Activated naive CD8-positive, alpha-beta T cell treated with anti-CD3 and anti-CD28 coated beads, Interleukin-2, amount 50 U/mL, for 24 hours (primary cell): ENCODE measurements around the gene REELD1.

Experiments
- ATAC-seq: fragments of 150-1000 bp; cut with Tn5 transposase; one replicate; pipeline ENCODE4 v1.10.0; 2021
- DNase-seq: peaks from one replicate; pipeline ENCODE4 v3.0.0; 2021
- H3K27ac Mint-ChIP-seq: one replicate; pipeline ENCODE4 v1.8.0; 2021; ENCODE audit warnings: mild to moderate bottlenecking, mixed read lengths
- H3K27me3 Mint-ChIP-seq: one replicate; pipeline ENCODE4 v1.8.0; 2021; ENCODE audit warnings: mixed read lengths
- H3K36me3 Mint-ChIP-seq: one replicate; pipeline ENCODE4 v1.8.0; 2021; ENCODE audit warnings: low read depth, mixed read lengths
- H3K4me1 Mint-ChIP-seq: one replicate; pipeline ENCODE4 v1.8.0; 2021; ENCODE audit warnings: mixed read lengths
- H3K4me3 Mint-ChIP-seq: one replicate; pipeline ENCODE4 v1.8.0; 2021; ENCODE audit warnings: mild to moderate bottlenecking, moderate library complexity, mixed read lengths
- H3K9me3 Mint-ChIP-seq: one replicate; pipeline ENCODE4 v1.8.0; 2021; ENCODE audit warnings: mixed read lengths

REELD1 gene

DNA sequence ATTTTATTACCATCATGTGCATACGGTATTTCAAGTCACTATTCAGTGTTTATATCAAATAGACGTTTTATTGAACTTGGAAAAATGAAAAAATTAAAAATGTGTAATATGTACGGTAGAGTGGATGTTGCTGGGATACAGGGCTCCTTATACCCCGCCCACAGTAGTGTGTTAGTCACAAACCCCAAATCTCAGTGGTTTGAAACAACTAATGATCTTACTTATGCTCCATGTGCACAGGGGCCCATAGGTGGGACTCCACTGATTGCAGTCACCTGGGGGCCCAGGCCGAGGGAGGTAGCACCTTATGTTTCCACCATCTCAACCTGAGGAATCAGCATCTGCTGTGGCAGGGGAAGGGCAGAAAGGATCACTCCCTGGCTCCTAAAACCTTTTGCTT is 20.7 kb upstream of the REELD1 start:
- H3K4me3 Mint-ChIP-seq: no peak overlapping the region
- H3K9me3 Mint-ChIP-seq: no peaks in the 10 kb centered on the region
- H3K27ac Mint-ChIP-seq: no peak overlapping the region
- DNase-seq (no peak), ATAC-seq (peak; percentile 59)
- H3K4me1 Mint-ChIP-seq: peaks cover 6% of the 10 kb centered on the region
- no peaks in the 10 kb centered on the region for H3K27me3 Mint-ChIP-seq
- H3K36me3 Mint-ChIP-seq: peaks cover 29% of the 10 kb centered on the region

DNA sequence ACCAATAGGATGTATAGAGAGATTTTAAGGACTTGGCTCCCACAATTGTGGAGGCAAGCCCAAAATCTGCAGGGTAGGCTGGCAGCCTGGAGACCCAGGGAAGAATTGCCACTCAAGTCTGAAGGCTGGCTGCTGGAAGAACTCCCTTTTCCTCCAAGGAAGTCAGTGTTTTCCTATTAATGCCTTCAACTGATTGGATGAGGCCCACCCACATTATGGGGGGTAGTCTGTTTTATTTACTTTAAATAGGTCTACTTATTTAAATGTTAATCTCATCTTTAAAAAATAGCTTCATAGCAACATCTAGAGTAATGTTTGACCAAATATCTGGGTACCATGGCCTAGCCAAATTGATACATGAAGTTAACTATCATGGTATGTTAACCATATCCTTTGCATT is 20.1 kb upstream of the REELD1 start:
- H3K36me3 Mint-ChIP-seq: peaks cover 29% of the 10 kb centered on the region
- ATAC-seq (no peak), DNase-seq (no peak)
- no peaks in the 10 kb centered on the region for H3K27me3 Mint-ChIP-seq
- no peak overlapping the region for H3K4me3 Mint-ChIP-seq
- no peaks in the 10 kb centered on the region for H3K9me3 Mint-ChIP-seq
- peaks cover 6% of the 10 kb centered on the region for H3K4me1 Mint-ChIP-seq
- no peak overlapping the region for H3K27ac Mint-ChIP-seq

DNA sequence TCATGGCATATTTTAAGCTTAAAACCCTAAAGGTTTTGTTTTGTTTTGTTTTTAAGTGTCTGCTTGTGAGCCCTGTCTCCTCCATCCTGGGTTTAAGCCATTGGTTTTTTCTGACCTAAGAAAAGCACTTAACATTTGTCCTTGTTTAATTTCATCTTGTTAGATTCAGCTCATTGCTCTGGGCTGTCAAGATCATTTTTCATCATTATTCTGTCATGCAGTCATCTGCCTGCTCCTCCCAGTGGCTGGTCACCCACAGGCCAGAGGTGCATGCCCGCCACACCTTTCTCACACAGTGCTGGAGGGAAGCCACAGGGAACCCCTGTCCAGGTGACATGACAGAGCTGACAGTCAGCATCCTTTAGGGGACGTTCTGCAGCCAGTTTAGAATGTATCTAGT is 11.7 kb upstream of the REELD1 start:
- Mint-ChIP-seq H3K36me3 (peaks cover 12% of the 10 kb centered on the region), H3K9me3 (no peaks in the 10 kb centered on the region), H3K27me3 (peaks cover 2% of the 10 kb centered on the region), H3K4me1 (no peaks in the 10 kb centered on the region), H3K27ac (no peak overlapping the region), H3K4me3 (no peak overlapping the region)
- ATAC-seq: no peak
- no peak for DNase-seq

DNA sequence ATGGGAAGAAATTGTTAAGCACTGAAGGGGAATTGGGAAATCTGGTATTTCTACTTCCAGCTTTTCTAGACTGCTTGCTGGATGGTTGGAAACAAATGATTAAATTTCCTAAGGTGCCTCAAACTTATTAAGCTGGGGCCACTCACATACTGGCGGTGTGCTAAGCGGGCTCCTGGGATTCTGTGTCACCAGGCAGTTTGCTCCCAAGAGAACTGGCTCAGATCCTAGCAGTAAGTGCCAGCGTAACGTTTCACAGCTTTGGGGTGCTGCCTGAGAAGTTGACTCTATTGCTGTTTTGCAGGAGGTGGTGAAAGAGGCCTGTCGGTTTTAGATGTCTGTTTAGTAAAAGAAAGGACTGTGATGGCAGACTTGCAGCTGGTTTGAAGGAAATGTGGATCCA is 6.9 kb upstream of the REELD1 start:
- peaks cover 2% of the 10 kb centered on the region for H3K27me3 Mint-ChIP-seq
- no peak overlapping the region for H3K4me3 Mint-ChIP-seq
- peaks cover 8% of the 10 kb centered on the region for H3K36me3 Mint-ChIP-seq
- H3K27ac Mint-ChIP-seq: no peak overlapping the region
- DNase-seq: no peak
- no peaks in the 10 kb centered on the region for H3K4me1 Mint-ChIP-seq
- no peak for ATAC-seq
- no peaks in the 10 kb centered on the region for H3K9me3 Mint-ChIP-seq

DNA sequence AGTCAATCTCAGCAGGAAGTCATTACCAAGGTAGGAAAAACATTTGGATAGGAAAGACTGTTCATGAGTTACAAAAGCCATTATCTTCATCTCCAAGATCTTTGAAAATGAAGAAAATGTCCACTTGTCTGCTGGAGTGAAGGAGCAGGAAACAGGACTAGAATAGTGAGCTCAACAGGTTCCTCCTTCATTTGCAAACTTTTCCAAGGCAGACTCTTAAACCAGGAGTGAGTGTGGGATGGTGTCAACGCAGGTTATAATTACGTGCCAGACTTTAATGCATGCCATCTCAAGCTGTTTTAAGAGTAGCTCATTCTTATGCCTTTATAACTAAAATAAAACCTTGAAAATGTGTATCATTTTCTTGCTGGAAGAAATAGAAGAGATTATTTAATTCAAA is 3.4 kb upstream of the REELD1 start:
- Mint-ChIP-seq H3K27me3 (peaks cover 2% of the 10 kb centered on the region), H3K9me3 (no peaks in the 10 kb centered on the region), H3K27ac (no peak overlapping the region), H3K36me3 (no peaks in the 10 kb centered on the region), H3K4me1 (no peaks in the 10 kb centered on the region), H3K4me3 (no peak overlapping the region)
- no peak for DNase-seq
- no peak for ATAC-seq

DNA sequence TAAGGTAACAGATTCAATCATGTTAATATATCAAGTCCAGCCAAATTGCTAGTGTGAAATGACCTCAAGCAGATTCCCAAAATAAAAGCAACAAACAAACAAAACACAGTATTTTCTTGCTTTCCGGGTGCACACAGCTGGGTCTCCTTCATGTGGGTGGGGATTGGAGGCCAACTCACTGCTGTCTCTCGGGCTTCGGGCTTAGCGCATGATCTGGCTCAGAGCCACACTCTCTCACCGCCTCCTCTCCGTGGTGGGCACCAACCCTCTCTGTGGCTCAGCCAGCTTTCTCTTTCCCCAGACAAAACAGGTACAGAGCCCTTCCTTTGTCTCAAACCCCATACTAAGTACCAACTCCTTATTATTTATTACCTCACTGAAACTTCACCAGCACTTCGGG is 2.9 kb upstream of the REELD1 start:
- DNase-seq (no peak), ATAC-seq (no peak)
- Mint-ChIP-seq H3K27ac (no peak overlapping the region), H3K4me1 (no peaks in the 10 kb centered on the region), H3K36me3 (no peaks in the 10 kb centered on the region), H3K9me3 (no peaks in the 10 kb centered on the region), H3K4me3 (no peak overlapping the region), H3K27me3 (peaks cover 2% of the 10 kb centered on the region)

DNA sequence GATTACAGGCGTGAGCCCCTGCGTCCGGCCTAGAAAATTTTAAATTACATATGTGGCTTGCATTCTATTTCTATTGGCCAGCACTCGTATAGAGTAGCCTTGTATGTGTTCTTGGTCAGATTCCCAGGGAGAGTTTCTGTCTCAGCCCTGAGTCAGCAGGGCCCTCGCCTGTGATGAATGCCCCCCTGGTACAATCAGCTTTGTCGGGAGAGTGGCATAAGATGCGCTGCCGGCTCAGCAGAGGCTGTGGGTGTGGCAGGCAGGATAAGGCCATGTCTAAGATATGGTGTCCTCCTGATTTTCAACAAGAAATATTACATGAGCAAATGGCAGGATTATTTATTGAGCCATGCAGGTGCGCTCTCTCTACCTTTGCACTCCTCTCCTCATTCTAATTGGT is 1.6 kb upstream of the REELD1 start:
- Mint-ChIP-seq H3K27me3 (no peaks in the 10 kb centered on the region), H3K27ac (no peak overlapping the region), H3K9me3 (no peaks in the 10 kb centered on the region), H3K4me3 (no peak overlapping the region), H3K4me1 (no peaks in the 10 kb centered on the region), H3K36me3 (no peaks in the 10 kb centered on the region)
- no peak for DNase-seq
- no peak for ATAC-seq

DNA sequence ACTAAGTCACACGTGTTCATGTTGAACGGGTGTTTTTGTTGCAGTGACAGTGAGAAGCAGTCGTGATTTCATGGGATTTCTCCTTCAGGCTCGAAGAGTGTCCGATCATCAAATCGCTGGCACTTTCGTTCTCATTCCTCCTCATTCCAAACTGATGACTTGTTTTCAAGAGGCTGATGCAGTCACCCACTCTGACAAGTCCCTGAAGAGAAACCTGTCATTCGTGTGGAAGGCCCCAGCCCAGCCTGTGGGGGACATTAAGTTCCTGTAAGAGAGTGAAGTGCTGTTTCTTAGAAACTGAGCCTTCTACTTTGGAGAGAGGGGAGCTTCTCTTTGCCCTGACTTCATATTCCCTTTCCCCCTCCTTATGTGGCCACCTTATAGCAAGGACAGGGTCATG is 8.0 kb downstream of the REELD1 start:
- ATAC-seq: no peak
- no peak for DNase-seq
- Mint-ChIP-seq H3K27ac (no peak overlapping the region), H3K9me3 (no peaks in the 10 kb centered on the region), H3K27me3 (no peaks in the 10 kb centered on the region), H3K4me1 (no peaks in the 10 kb centered on the region), H3K36me3 (no peaks in the 10 kb centered on the region), H3K4me3 (no peak overlapping the region)

DNA sequence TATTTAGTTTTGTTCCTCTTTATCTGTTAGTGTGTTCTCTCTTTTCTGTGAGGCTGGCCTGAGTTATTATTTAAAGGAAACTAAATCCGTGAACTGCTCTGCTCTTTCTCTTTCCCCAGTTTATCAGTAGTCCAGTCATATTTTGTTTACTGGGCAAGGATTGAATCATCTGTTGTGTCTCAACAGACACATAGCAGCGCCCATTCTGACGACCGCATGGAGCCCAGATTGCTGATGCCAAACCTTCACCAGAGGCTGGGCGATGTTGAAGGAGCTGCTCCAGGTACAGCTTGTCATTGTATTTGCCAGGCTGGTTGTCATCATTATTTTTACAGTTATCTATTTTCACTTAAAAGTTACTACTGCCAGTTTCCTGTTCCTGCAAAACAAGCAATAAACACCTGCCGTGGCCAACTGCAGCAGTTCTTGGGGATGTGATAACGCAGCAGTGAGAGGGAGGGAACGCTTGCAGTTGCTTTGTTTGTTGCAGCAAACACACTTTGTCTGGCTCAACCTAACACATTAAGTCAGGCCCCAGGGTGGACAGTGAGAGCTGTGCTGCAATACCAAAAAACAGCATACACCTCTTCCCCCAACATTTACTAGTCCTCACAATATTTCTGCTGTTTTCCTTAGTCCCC is 10.1 kb downstream of the REELD1 start:
- ATAC-seq (no peak), DNase-seq (no peak)
- no peak overlapping the region for H3K27ac Mint-ChIP-seq
- no peaks in the 10 kb centered on the region for H3K27me3 Mint-ChIP-seq
- no peaks in the 10 kb centered on the region for H3K9me3 Mint-ChIP-seq
- H3K4me3 Mint-ChIP-seq: no peak overlapping the region
- no peaks in the 10 kb centered on the region for H3K4me1 Mint-ChIP-seq
- H3K36me3 Mint-ChIP-seq: no peaks in the 10 kb centered on the region

DNA sequence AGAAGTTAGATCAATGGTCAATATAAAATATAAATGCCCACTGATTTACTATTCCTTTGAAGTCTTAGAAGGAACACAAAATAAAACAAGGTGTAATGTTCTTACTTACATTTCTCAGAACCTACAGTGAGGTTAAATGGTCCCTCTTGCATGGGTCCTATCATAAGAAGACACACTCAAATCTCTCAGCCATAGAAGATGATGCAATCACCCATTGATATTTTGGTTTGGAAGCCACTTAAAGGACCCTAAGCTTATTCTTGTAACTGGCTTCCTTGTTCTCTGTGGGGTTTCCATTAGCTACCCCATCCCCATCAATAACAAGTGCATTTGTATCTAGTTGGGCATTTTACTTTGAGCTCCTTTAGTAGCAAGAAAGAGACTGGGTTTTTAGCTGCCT is 15.1 kb downstream of the REELD1 start:
- no peak for DNase-seq
- ATAC-seq: no peak
- Mint-ChIP-seq H3K27ac (no peak overlapping the region), H3K36me3 (no peaks in the 10 kb centered on the region), H3K4me3 (no peak overlapping the region), H3K27me3 (no peaks in the 10 kb centered on the region), H3K9me3 (peaks cover 5% of the 10 kb centered on the region), H3K4me1 (no peaks in the 10 kb centered on the region)

DNA sequence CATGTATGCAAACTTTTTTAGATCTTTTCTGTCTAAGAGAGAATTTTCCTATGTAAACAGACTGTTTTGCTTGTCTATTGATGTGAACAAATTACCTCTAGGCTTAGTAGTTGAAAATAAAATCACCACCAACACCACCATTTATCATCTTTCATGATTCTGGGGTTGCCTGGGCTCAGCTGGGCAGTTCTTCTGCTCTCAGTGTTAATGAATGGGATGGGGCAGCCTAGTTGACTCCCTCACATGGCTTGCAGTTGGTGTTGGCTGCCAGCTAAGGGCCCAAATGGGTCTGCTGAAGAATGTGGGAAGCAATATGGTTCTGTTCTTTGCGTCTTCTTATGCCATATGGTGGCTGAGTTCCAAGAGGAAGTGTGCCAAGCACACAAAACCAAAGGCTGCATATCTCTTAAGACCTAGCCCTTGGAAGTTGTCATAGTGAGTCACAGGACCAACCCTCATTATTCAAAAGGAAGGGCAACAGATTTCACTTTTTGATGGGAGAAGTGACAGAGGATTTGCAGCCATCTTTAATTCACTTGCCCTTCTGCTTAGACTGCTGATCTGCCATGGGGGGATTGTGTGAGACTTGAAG is 17.9 kb downstream of the REELD1 start:
- no peak overlapping the region for H3K27ac Mint-ChIP-seq
- no peak for ATAC-seq
- H3K4me1 Mint-ChIP-seq: no peaks in the 10 kb centered on the region
- no peaks in the 10 kb centered on the region for H3K36me3 Mint-ChIP-seq
- H3K27me3 Mint-ChIP-seq: peaks cover 2% of the 10 kb centered on the region
- peaks cover 5% of the 10 kb centered on the region for H3K9me3 Mint-ChIP-seq
- DNase-seq: no peak
- H3K4me3 Mint-ChIP-seq: no peak overlapping the region

DNA sequence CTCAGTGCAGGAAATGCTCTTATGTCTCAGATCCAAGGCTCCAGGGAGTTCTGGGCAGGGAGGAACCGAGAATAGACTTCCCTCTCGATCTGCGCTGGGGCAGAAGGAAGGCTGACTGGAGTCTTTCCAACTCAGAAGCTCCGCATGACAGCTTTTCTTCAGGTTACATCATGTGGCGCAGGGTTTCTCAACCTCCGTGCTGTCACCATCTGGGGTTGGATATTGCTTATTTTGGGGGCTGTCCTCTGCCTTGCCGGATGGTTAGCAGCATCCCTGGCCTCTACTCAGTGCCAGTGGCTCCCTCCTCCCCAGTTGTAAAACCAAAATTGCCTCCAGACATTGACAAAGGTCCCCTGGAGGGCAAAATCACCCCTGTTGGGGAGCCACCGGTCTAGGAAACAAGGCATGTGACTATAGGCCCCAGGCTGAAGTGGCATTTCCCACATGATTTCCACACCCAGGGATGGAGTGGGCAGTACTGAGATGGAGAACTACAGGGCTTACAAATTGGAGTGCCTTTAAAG is 21.4 kb downstream of the REELD1 start:
- no peaks in the 10 kb centered on the region for H3K36me3 Mint-ChIP-seq
- peaks cover 5% of the 10 kb centered on the region for H3K27me3 Mint-ChIP-seq
- H3K4me3 Mint-ChIP-seq: no peak overlapping the region
- H3K27ac Mint-ChIP-seq: no peak overlapping the region
- ATAC-seq (no peak), DNase-seq (no peak)
- peaks cover under 1% of the 10 kb centered on the region for H3K4me1 Mint-ChIP-seq
- peaks cover 5% of the 10 kb centered on the region for H3K9me3 Mint-ChIP-seq

DNA sequence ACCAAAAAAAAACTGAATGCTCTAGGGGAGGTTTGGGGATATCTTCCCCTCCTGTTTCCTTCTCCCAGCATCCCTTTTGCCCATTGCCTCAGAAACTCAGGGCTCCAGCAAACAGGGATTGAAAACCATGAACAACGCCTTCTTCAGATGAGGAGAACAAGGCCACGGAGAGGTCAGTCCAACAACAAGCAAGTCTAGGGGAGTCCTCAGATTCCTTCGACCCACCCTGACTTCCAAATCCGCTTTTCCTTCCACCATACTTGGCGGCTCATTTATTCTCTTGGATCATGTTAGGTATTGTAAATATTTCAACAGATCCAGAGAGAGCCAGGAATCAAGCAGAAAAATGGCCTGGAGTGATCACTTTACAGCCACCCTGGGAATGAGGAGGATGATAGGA is 21.9 kb downstream of the REELD1 start:
- Mint-ChIP-seq H3K9me3 (peaks cover 5% of the 10 kb centered on the region), H3K36me3 (no peaks in the 10 kb centered on the region), H3K4me1 (peaks cover 5% of the 10 kb centered on the region), H3K27ac (no peak overlapping the region), H3K27me3 (peaks cover 5% of the 10 kb centered on the region), H3K4me3 (no peak overlapping the region)
- DNase-seq: no peak
- ATAC-seq: no peak

DNA sequence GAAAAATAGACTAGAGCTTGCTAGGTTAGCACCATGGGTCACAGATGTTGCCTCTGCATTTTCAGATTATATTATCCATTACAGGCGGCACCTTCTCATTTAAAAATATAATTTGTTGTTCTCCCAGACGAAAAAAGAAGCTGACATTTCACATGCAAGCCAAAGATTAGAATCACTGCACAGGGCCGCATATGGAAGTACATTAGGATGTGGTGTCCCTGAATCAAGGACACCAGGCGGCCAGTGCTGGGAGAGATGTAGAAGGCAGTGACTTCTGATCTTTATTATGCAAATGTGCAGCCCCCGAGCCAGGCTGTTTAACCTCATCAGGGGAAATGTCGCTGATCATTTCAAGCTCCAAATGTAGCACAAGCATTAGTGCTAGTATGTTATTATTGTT is 22.8 kb downstream of the REELD1 start:
- no peak for ATAC-seq
- no peak overlapping the region for H3K27ac Mint-ChIP-seq
- DNase-seq: no peak
- H3K4me3 Mint-ChIP-seq: no peak overlapping the region
- peaks cover 1% of the 10 kb centered on the region for H3K9me3 Mint-ChIP-seq
- peaks cover 10% of the 10 kb centered on the region for H3K4me1 Mint-ChIP-seq
- H3K36me3 Mint-ChIP-seq: no peaks in the 10 kb centered on the region
- H3K27me3 Mint-ChIP-seq: peaks cover 5% of the 10 kb centered on the region

DNA sequence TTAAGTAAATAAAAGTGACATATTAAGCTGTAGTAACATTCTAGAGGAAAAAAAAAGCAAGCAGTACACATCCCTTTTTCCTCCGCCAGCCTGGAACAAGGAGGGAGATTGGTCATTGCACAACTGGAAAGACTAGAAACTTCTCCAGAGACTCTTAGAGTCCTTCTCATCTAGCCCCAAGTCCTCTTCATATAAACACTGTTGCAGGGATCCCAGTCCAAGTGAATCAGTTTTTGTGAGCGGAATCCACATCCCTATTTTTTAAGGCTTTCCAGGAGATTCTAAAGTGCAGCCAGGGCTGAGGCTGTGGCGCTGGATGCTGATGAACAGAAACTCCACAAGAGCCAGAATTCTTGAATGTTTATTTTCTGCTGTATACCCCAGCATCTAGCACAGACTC is 23.8 kb downstream of the REELD1 start:
- no peak overlapping the region for H3K27ac Mint-ChIP-seq
- peaks cover 5% of the 10 kb centered on the region for H3K27me3 Mint-ChIP-seq
- no peak for ATAC-seq
- peaks cover 18% of the 10 kb centered on the region for H3K4me1 Mint-ChIP-seq
- no peak overlapping the region for H3K4me3 Mint-ChIP-seq
- no peaks in the 10 kb centered on the region for H3K36me3 Mint-ChIP-seq
- H3K9me3 Mint-ChIP-seq: no peaks in the 10 kb centered on the region
- DNase-seq: no peak
